Sigmoid colon (tissue), 4 donors: ENCODE data around the gene NCKAP5.

Experiments used
- POLR2AphosphoS5 ChIP-seq, 4 donors: sonication (generic); formaldehyde crosslinking; IDR thresholded peaks; one replicate each; pipeline ENCODE4 v1.6.1; 2017; ENCODE audit warnings: antibody characterized with exemption in 4 of 4
- TF ChIP-seq, protein P1 (sequence below), 4 experiments: fragments of 450-650 bp in 3 of 4; fragments of 200-600 bp in 1 of 4; IDR thresholded peaks; one replicate each; pipeline ENCODE4 v1.5.1; 2016 to 2019; ENCODE audit warnings: antibody characterized with exemption in 4 of 4, mild to moderate bottlenecking in 3 of 4, moderate library complexity in 2 of 4

DNA sequence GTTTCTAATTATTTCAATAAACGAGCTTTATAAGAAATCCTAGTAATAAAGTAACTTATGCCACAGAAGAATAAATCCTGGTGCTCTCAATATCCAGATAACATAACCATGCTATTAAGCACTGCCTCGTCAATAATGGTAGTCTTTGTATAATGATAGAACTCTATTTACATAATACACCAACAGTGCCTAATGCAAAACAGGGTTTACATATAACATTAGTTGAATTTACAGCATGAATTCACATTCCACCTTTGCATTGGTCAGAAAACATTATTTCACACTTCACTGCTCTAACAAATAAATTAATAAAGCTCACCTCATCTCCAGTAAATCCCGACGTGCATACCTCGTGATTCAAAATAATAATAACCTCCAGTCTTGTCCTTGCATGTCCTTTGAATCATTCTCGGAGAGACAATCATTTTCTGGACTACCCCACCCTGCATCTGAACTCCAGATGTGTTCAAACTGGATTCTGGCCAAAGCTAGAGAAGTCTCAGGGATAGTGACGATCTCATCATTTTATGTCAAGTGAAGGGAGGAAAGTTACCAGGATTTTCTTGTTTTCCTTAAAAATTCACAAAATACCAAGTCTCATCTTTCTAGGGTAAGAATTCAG is 189.2 kb downstream of the NCKAP5 start:
- TF ChIP-seq, protein P1, sequence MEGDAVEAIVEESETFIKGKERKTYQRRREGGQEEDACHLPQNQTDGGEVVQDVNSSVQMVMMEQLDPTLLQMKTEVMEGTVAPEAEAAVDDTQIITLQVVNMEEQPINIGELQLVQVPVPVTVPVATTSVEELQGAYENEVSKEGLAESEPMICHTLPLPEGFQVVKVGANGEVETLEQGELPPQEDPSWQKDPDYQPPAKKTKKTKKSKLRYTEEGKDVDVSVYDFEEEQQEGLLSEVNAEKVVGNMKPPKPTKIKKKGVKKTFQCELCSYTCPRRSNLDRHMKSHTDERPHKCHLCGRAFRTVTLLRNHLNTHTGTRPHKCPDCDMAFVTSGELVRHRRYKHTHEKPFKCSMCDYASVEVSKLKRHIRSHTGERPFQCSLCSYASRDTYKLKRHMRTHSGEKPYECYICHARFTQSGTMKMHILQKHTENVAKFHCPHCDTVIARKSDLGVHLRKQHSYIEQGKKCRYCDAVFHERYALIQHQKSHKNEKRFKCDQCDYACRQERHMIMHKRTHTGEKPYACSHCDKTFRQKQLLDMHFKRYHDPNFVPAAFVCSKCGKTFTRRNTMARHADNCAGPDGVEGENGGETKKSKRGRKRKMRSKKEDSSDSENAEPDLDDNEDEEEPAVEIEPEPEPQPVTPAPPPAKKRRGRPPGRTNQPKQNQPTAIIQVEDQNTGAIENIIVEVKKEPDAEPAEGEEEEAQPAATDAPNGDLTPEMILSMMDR (IDR thresholded peaks at IDR 0.05), result no peak
- no peak for TF ChIP-seq POLR2AphosphoS5 (IDR thresholded peaks at IDR 0.05)
